Activated CD4-positive, CD25-positive, alpha-beta regulatory T cell treated with anti-CD3 and anti-CD28 coated beads, Interleukin-2, amount 50 U/mL, for 16 hours (primary cell): ENCODE data around the gene COL2A1.

Source experiments
- DNase-seq: peaks from one replicate; pipeline ENCODE4 v3.0.0-alpha.2; 2020; ENCODE audit warnings: low read depth, low spot score

Gene COL2A1

DNA sequence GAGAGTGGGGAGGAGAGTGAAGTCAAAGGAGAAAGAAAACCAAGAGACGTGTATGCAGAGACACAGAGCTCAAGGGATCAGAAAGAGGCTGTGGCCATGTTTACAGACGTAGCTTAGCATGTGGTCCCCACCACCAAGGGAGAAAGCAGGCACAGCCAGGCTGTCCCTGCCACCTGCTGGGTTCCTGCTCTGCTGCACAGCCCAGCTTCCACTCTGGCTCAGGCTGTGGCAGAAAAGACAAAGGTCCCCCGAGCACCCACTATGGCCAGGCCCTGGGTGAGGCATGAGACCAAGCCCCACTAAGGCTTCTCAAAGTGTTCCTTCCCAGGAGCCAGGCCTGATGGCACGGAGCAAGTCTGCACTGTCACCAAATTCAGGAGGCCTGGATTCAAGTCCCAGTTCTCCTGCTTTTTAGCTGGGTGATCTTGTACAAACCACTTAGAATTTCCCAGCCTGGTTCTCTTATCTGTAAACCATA, 25.9 kb upstream of the COL2A1 start:
- DNase-seq, result no peak

DNA sequence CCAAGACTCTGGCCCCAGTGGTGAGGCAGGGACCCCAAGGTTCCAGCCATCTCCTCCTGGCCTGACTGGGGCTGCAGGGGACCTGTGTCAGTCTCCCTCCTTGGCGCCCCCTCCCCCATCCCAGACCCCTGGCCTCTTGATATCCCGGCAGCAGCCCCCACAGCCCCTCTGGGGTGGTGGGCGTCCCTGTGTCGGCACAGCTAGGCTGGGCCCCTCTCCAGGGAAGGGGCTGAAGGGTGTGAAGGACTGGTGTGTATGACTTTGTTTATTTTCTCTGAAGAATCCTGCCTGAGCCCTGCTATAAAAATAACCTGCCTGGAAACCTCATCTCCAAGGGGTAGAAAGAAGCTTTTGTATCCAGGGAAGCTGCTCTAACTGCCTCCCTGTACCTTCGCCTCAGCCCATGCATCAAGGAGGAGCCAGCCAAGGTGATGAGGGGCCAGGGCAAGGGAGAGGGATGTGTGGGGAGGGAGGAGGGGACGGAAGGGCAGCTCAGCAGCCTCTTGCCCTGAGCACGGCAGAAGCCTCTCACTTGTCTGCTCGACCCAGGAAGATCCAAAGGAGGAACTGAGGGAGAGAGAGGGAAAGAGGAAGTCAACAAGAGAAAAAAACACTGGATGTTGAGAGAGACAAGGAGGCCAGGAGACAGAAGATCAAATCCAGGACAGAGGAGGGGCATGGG, 25.4 kb upstream of the COL2A1 start:
- DNase-seq, result no peak

GRCh38 chr12:48028541-48029431, 24.5 kb upstream of the COL2A1 start:
- no peak for DNase-seq

GRCh38 chr12:48027183-48028002, 23.1 kb upstream of the COL2A1 start:
- no peak for DNase-seq

DNA sequence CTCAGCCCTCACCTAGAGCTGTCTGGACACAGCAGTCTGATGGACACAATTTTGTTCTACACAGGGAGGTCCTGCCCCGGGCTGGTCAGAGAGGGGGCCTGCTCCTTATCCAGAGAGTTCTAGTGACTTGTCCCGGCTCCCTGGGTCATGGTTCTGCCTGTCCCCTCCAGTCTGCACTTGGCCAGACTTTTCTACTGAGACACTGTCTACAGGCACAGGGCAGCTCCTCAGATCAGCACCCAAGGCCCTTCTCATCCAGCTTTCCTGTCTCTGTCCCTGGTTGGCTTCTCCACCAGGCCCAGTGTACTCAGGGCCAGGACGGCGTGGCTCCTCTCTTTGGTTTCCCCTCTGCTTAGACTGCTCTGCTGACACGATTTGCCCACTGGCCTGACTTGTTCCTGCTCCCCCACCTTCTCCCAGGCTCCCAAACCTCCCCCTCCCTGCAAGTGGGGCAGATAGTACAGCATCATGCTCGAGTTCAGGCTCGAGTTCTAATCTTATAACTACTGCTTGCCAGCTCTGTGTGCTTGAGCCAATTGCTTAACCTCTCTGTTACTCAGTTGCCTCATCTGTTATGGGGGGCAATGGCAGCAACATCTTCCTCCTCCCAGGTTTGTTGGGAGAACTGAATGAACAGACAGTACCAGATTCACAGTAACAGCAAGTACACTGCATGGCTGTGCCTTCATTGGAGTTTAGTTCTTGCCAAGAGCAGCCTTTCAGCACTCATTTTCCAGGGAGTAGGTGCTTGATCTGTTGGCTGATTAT, 22.0 kb upstream of the COL2A1 start:
- no peak for DNase-seq

DNA sequence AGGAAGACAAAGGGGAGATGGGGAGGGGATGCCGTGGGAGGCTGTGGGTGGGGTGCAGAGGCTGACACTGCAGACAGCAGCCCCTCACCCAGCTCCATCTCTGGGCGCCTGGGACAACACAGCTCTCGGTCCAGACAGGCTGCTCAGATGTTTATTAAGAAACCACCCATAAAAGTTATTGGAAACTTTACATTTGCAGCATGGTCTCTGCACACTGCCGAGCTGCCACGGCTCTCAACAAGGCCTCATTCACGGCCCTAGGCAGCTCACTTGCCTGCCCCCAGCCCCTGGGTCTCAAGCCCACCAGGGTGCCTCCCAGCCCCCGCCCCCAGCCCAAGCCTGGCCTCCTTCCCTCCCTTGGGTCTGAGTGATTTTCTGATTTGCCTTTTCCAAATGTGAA, 21.0 kb upstream of the COL2A1 start:
- no peak for DNase-seq

DNA sequence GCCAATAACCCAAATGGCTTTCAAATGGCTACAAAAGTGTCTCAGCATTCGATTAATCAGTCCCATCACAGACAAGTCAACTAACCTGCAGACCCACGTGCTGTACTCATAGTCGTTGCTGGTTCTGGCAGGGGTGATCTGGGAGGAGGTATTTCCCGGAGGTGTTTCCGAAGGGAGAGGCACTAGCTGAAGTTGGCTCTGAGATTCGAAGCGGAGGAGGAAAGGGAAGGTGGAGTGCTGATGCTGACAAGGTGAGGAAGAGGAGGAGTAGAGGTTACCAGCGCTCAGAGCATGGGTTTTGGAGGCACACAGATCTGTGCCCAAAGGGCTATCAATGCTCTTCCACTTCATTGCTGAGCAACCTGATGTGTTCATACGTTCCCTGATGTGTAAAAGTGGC, 20.5 kb upstream of the COL2A1 start:
- DNase-seq, result no peak

DNA sequence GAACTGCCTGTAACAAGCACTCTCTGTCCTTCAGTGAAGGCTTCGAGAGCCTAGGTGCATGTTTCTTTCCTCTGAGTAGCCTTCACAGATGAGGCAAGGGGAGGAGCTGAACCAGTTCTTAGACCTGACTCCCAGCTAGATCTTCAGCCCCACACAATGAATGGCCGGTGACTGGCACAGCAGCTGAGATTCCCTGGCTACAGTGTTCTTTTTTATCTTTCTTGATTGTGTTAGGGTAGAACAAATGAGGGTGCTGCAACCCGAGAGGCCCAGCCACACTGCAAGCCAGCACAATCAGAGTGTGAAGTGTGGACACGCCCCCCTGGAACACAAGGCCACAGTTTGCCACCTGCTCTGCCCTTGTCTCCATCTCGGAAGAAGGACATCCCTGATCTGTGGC, 19.1 kb upstream of the COL2A1 start:
- no peak for DNase-seq

- DNase-seq, result no peak
Observed at GRCh38 chr12:48022676-48023385, 18.6 kb upstream of the COL2A1 start.

DNA sequence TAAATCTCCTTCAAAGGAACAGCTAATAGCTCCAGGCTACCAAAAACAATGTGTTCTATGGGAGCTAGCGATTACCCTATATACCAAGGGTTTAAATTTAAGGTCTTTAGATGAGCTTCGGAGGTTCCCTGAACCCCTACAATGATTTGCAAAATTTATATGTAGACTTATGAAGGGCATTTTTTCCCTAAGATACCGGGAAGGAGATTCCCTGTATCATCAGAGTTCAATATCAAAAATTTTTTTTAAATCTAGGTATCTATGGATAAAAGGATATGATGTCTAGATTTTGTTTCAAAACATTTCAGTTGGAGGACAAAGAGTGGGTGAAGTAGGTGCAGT, 17.9 kb upstream of the COL2A1 start:
- DNase-seq, result no peak

- DNase-seq, result no peak
Observed at GRCh38 chr12:48021485-48022179, 17.4 kb upstream of the COL2A1 start.

DNA sequence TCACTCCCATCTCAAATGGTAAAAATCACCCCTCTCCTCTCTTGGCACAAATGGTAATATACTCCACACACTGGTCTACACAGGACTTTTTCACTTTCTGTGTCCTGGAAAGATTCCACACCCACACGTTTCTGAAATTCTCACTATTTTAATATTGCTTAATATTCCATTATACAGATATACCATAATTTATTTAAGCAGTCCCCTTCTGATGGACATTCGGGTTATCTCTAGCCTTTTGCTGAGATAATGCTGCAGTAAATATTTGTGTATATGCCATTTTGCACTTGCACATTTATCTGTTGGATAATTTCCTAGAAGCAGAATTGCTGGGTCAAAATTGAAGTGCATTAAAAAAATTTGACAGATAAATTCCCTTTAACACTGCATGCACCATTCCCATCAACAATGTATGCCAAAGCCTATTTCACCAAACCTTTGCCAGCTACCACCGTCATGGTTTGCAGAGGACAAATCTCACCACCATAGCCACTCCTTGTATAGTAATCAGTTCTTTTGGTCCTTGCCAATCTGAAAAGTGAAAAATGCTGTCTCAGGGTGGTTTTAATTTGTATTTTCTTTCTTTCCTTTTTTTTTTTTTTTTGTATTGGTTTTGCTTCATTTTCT, 15.5 kb upstream of the COL2A1 start:
- no peak for DNase-seq

GRCh38 chr12:48018618-48018995, 14.3 kb upstream of the COL2A1 start:
- no peak for DNase-seq

- no peak for DNase-seq
Observed at GRCh38 chr12:48017921-48018617, 13.8 kb upstream of the COL2A1 start.

DNA sequence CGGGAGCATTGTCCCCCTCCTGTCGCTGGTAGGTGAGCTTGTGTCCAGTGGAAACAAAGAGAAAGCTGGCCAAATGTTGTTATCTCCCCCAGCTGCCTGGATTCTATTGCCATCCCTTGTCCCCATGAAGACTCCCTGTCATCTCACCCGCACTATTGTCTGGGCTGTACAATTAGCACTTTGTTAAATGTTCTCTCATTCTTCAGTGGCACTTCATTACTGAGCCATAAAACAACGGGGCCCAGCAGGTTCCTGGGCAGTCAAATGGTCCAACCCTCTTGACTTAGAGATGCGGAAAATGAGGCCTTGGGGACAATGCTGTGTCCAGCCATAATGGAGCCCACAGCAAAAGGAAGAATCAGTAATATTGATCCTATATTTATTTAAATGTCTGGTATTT, 13.2 kb upstream of the COL2A1 start:
- no peak for DNase-seq

DNA sequence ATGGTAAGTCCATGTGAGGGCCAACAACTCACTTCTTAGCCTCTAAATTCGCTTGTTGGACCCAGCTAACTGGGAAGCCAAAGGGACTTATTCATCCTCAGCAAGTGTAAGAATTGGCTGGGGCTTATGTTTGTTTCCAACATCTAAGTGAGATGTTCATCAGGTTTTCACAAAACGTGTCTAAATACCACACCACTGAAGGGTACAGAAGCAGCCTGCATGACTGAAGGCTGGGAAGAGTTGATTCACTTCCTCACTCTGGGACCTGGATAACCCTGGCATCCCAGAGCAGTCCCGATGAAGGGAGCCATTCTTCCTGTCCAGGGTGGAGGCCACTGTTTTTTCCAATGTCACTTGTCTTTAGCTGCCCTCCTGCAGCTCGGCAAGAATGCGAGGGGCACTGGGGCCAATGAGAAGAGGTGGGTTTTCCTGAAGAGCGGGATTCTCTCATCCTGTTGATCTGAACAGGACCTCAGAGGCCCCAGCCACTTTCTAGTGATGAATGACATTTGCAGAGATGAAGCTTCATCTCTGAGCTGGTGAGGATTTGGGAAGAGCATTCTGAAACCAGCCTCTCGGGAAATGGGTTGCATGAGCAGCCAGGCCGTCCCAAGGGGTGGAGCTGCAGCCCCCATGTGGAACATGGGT, 12.2 kb upstream of the COL2A1 start:
- DNase-seq, result no peak

DNA sequence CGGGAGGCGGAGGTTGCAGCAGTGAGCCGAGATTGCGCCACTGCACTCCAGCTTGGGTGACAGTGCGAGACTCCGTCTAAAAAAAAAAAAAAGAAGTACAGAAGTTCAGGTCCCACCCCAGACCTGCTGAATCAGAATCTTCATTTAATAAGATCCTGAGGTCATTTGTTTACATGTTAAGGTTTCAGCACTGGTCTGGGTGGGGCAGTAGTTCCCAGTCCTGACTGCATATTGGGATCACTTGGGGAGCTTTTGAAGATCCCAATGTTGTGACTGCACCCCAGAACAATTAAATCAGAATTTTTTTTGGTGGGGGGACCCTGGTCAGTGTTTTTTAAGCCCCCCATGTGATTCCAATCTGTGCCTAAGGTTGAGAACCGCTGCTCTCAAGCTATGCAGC, 11.7 kb upstream of the COL2A1 start:
- no peak for DNase-seq

DNA sequence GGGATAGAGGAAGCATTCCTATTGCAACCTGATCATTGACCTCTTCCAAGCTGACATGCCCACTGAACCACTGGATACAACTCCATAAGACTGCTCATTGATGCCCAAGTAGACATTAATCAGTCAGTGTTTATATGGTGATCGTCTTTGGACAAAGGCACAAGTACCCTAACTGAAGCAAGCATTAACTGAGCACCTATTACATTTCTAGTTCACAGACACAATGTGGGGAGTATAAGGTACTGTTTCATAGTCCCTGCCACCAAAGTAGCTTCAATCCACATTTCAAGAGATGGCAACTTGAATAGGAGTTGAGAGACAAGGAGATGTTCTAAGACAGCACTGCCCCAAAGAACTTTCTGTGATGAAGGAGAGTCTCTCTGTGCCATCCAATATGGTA, 10.9 kb upstream of the COL2A1 start:
- no peak for DNase-seq

GRCh38 chr12:48013287-48013686, 9.0 kb upstream of the COL2A1 start:
- DNase-seq, result no peak
